GM18951 (cell line): ENCODE measurements around the gene CLPTM1.
"Not testable (repeated sequence)": the region's sequence is repeated elsewhere in the genome, so short reads cannot be mapped to it uniquely, and the experiment has no call there.

Experiments used
- POLR2A ChIP-seq: IDR thresholded peaks from 4 replicates; pipeline ENCODE4 v1.6.1; 2011; ENCODE audit warnings: mild to moderate bottlenecking; ENCODE audit not compliant: insufficient read length, insufficient read depth; ENCODE audit errors: extremely low read depth
- in situ Hi-C: fragments of 300-500 bp; cut with MboI; formaldehyde crosslinking; loops from one replicate; pipeline ENCODE4 v1.12.0; 2022; ENCODE audit warnings: low sequenced_read_pairs, mixed read lengths, inconsistent platforms; ENCODE audit not compliant: unreplicated experiment

The CLPTM1 gene

GRCh38 chr19:44951179-44952159 is 3.7 kb upstream of the CLPTM1 start:
- in situ Hi-C loops, result no loop called here
- no peak for TF ChIP-seq POLR2A

DNA sequence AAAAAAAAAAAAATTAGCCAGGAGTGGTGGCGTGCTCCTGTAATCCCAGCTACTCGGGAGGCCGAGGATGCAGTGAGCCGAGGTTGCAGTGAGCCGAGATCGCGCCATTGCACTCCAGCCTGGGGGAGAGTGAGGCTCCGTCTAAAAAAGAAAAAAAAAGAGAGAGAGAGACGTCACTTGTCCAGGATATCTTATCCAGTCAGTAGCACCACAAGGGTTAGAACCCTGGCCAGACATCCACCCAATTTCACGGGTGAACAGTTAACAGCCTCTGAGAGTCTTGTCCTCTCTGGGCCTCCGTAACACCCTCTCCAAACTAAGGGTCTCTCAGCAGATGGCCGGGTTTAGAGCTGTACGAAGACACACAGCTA is 917 bp upstream of the CLPTM1 start:
- in situ Hi-C loops, result no loop called here
- TF ChIP-seq POLR2A, result no peak

DNA sequence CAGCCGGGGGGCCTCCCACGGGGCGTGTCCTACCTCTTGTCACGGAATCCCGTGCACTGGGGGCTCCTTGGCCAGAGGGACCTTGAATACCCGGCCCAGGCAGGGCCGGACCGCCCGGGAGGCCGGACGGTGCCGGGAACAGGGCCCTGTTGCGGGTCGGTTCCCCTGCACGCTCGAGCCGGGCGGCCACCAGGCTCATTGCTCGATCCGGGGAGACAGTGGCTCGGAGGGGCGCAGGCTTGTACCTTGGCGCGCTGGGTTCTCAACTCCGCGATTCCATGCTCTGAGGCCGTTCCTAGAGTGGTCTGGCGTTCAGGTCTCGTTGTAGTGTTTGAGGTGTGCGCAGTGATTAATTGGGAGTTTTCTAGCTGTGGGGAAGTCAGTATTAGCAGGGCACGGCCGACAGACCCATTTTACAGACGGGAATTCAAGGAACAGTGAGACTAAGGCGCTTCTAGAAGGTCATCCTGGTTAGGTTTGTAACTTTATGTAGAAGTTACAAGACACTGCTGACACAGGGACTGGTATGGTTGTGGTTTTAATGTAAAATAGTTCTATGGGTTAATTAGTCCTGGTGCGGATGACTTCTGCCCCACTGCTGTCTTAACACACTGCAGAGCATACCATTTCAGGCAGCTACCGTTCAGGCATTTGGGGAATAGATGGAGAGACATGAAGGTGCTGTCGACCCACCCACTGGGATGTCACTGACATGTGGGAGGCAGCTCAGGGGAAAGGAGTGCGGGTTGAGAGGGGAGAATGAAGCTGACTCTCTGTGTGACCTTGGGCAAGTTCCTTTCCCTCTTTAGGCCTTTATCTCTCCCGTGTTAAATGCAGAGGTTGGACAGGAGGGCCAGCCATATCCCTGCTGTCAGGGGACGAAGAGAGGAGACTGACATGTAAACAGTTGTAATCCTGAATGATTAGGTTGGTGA is 592 bp downstream of the CLPTM1 start:
- in situ Hi-C loops, result no loop called here
- no peak for TF ChIP-seq POLR2A

DNA sequence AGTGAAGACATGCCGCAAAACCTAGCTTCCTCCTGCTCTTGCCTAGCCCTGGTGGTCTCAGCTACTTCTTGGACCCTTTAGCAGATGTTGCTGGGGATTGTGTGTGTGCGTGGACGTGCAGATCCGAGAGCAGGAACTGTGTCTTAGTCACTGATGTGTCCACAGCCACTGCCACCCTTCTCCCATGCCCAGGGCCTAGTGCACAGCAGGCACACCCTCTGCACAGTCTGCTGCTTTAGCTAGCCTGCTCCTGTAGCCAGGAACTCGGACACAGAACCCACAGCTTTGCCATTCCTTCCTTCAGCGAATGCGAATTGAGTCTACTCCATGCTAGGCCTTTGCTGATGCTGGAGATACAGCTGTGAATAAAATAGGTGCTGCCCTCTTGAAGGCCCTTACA is 2.3 kb downstream of the CLPTM1 start:
- no peak for TF ChIP-seq POLR2A
- in situ Hi-C loops, result no loop called here

- in situ Hi-C loops, result no loop called here
These were observed 2.9 kb downstream of the CLPTM1 start for GRCh38 chr19:44958090-44958489.

GRCh38 chr19:44959691-44960090 is 4.5 kb downstream of the CLPTM1 start:
- no peak for TF ChIP-seq POLR2A
- in situ Hi-C loops, result no loop called here

More at GRCh38 chr19:44958090-44958489, 2.9 kb downstream of the CLPTM1 start:
- no peak for TF ChIP-seq POLR2A

DNA sequence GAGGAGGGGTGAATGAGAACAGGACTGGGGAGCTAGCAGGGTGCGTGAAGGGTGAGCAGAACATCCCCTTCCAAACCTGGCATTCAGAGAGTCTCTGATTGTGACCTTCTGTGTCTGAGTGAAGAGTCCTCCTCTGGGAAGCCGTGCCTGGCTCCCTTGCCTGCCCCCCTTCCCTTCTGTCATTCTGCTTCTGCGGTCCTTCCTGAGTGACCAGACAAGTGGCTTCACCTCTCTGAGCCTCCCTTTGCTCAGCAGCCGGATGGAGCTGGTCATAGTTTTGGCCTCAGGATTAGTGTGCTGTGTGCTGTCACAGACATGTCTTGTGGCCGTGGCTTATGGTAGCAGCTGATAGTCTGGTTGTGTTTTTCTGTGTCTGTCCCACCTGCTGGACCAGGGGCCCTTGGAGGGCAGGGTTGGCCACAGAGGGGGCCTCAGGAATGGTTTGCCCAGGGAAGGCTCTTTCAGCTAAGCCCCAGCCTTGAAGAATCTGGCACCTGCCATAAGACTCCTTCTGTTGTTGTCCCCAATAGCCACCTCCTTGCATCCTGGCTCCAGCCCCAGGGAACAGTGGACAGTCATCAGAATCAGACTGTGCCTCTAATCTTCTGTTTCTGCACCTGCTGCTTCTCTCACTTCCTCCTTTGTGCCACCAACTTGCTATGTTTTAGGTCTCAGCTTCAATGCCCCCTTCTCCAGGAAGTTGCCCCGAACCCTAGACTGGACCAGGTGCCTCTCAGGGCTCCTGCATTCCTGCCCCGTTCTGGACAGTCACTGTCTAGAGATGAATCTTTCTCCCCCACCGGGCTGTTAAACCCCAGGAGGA is 5.9 kb downstream of the CLPTM1 start:
- in situ Hi-C loops, result no loop called here
- no peak for TF ChIP-seq POLR2A

DNA sequence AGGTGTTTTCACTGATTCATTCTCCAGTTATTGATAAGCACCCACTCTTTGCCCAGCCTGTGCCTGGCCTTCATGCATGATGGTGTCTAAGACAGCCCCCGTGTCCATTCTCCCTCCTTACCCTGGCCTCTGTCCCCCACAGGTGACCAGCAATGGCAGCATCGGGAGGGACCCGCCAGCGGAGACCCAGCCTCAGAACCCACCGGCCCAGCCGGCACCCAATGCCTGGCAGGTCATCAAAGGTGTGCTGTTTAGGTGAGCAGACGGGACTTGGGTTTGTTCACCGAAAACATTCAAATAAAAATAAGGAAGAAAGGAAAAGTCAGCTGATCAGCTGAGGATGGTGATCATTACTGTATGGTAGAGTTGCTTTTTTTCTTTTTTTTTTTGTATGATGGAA is 6.6 kb downstream of the CLPTM1 start:
- in situ Hi-C loops, result no loop called here
- no peak for TF ChIP-seq POLR2A

DNA sequence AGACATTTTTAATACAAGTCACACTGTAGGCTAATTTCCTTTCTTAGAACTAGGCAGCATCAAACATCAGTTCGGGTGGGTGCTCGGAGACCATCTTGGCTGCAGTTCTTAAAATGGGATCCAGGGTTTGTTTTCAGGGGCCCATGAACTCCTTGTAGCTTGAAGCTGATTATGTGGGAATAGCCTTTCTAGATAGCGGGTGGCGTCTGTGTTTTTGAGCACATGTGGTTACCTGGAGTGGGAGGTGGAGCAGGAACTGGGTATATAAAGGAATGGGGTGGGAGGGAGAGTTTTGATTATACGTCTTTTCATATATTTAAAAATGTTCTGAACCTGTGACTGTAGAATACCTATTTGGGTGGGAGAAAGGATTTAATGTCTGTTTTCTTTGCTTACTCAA is 12.9 kb downstream of the CLPTM1 start:
- in situ Hi-C loops, result no loop called here
- TF ChIP-seq POLR2A, result no peak

- no peak for TF ChIP-seq POLR2A
- in situ Hi-C loops, result no loop called here
These were observed 13.5 kb downstream of the CLPTM1 start for GRCh38 chr19:44968670-44969069.

- in situ Hi-C loops, result no loop called here
- no peak for TF ChIP-seq POLR2A
These were observed 14.3 kb downstream of the CLPTM1 start for GRCh38 chr19:44969437-44969836.

DNA sequence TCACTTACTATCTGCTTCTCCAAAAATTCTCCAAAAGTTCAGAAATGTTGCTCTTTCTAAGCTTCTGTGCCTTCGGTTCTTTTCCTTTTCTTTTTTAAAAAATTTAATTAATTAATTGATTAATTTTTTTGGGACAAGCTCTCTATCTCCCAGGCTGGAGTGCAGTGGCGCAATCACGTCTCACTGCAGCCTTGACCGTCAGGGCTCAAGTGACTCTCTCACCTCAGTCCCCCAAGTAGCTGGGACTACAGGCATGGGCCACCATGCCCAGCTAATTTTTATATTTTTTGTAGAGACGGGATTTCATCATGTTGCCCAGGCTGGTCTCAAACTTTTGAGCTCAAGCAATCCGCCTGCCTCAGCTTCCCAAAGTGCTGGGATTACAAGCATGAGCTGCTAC is 16.3 kb downstream of the CLPTM1 start:
- in situ Hi-C loops, result not testable (repeated sequence)

DNA sequence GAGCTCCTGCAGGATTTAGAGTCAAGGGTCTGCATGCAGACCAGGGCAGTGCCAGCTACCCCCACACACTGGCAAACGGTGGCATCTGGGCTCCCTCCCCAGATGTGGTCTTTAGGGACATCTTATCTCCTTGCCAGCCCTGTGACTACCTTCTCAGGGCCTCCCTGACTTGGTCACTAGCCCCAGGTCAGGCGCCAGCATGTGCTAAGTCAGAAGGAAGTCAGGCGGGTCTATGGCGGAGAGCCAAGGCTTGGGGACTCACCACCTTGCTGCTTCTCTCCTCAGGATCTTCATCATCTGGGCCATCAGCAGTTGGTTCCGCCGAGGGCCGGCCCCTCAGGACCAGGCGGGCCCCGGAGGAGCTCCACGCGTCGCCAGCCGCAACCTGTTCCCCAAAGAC is 17.6 kb downstream of the CLPTM1 start:
- in situ Hi-C loops, result no loop called here

More for the DNA sequence above, 17.6 kb downstream of the CLPTM1 start:
- no peak for TF ChIP-seq POLR2A
